Suprapubic skin (tissue), 4 donors: ENCODE data around the gene OMG. TPM values are rescaled to one million over a fixed set of nuclear protein-coding genes. Genes with fewer than 3 reads are reported as not detected.

Experiments used
- DNase-seq, 2 donors: peaks; one replicate each; pipeline ENCODE4 v3.0.0-alpha.2; 2019; ENCODE audit warnings: low spot score in 2 of 2
- H3K27ac ChIP-seq: fragments of 200-600 bp; sonication (generic); one replicate; pipeline ENCODE4 v1.5.1; 2019
- H3K27me3 ChIP-seq: fragments of 200-600 bp; sonication (generic); one replicate; pipeline ENCODE4 v1.5.1; 2019
- H3K36me3 ChIP-seq: fragments of 200-600 bp; sonication (generic); one replicate; pipeline ENCODE4 v1.5.1; 2019
- H3K4me1 ChIP-seq: fragments of 200-600 bp; sonication (generic); one replicate; pipeline ENCODE4 v1.5.1; 2019
- H3K4me3 ChIP-seq: fragments of 200-600 bp; sonication (generic); one replicate; pipeline ENCODE4 v1.5.1; 2019; ENCODE audit warnings: mild to moderate bottlenecking
- H3K9me3 ChIP-seq: fragments of 200-600 bp; sonication (generic); one replicate; pipeline ENCODE4 v1.5.1; 2019
- CTCF ChIP-seq, 2 donors: fragments of 200-600 bp in 1 of 2; fragments of 450-650 bp in 1 of 2; sonication (generic) in 1 of 2; IDR thresholded peaks; one replicate each; pipeline ENCODE4 v1.5.1; 2016 to 2019; ENCODE audit warnings: antibody characterized with exemption in 2 of 2, mild to moderate bottlenecking in 1 of 2, moderate library complexity in 1 of 2
- EP300 ChIP-seq: sonication (generic); formaldehyde crosslinking; IDR thresholded peaks from one replicate; pipeline ENCODE4 v1.6.1; 2017; ENCODE audit warnings: antibody characterized with exemption
- POLR2A ChIP-seq, 2 donors: fragments of 450-650 bp; IDR thresholded peaks; one replicate each; pipeline ENCODE4 v1.6.1; 2017; ENCODE audit warnings: antibody characterized with exemption in 2 of 2, mild to moderate bottlenecking in 2 of 2, moderate library complexity in 2 of 2
- POLR2AphosphoS5 ChIP-seq, 3 donors: sonication (generic); formaldehyde crosslinking; IDR thresholded peaks; one replicate each; pipeline ENCODE4 v1.6.1; 2017; ENCODE audit warnings: antibody characterized with exemption in 3 of 3
- WGBS: methylation state at CpG from one replicate; pipeline ENCODE4 v1.1.5; 2018; 5-methylcytosine and 5-hydroxymethylcytosine counted together
- total RNA-seq, 4 donors: library from RNA; depleted of rRNA; stranded (reverse); fragments of >200 nt; gene quantifications; one replicate each; pipeline ENCODE4 v1.1.0, GENCODE V29; 2016

The OMG gene
- total RNA-seq, 4 donors from 2014 or later, result not detected

GRCh38 chr17:31307640-31308039 lies 10.6 kb upstream of the OMG start:
- no peaks in the 10 kb centered on the region for H3K9me3 ChIP-seq
- no peak for DNase-seq
- H3K27me3 ChIP-seq, result no peaks in the 10 kb centered on the region
- no peaks in the 10 kb centered on the region for H3K4me1 ChIP-seq
- H3K36me3 ChIP-seq, result peaks cover 3% of the 10 kb centered on the region
- no peak overlapping the region for H3K27ac ChIP-seq
- 92% methylated on average over 1 of the region's 1 CpG for WGBS
- TF ChIP-seq EP300 (no peak), CTCF (IDR thresholded peaks at IDR 0.05) (no peak), POLR2A (IDR thresholded peaks at IDR 0.05) (no peak), POLR2AphosphoS5 (IDR thresholded peaks at IDR 0.05) (no peak)
- no peak overlapping the region for H3K4me3 ChIP-seq

GRCh38 chr17:31299624-31300023 lies 2.6 kb upstream of the OMG start:
- DNase-seq, result no peak
- no peak overlapping the region for H3K27ac ChIP-seq
- H3K9me3 ChIP-seq, result no peaks in the 10 kb centered on the region
- peaks cover 3% of the 10 kb centered on the region for H3K4me1 ChIP-seq
- H3K36me3 ChIP-seq, result peaks cover 1% of the 10 kb centered on the region
- no peaks in the 10 kb centered on the region for H3K27me3 ChIP-seq
- TF ChIP-seq POLR2A (IDR thresholded peaks at IDR 0.05), result no peak
- no peak for TF ChIP-seq CTCF (IDR thresholded peaks at IDR 0.05)
- no peak for TF ChIP-seq EP300
- TF ChIP-seq POLR2AphosphoS5 (IDR thresholded peaks at IDR 0.05), result no peak
- H3K4me3 ChIP-seq, result no peak overlapping the region

GRCh38 chr17:31296142-31296541 lies 897 bp downstream of the OMG start:
- H3K9me3 ChIP-seq, result no peaks in the 10 kb centered on the region
- peaks cover 3% of the 10 kb centered on the region for H3K4me1 ChIP-seq
- H3K27ac ChIP-seq, result no peak overlapping the region
- no peak for DNase-seq
- H3K36me3 ChIP-seq, result no peaks in the 10 kb centered on the region
- TF ChIP-seq CTCF (IDR thresholded peaks at IDR 0.05) (no peak), EP300 (no peak), POLR2A (IDR thresholded peaks at IDR 0.05) (no peak), POLR2AphosphoS5 (IDR thresholded peaks at IDR 0.05) (no peak)
- no peak overlapping the region for H3K4me3 ChIP-seq
- 89% methylated on average over 2 of the region's 2 CpGs for WGBS
- no peaks in the 10 kb centered on the region for H3K27me3 ChIP-seq

- Histone ChIP-seq H3K36me3 (no peaks in the 10 kb centered on the region), H3K27ac (no peak overlapping the region), H3K27me3 (no peaks in the 10 kb centered on the region), H3K9me3 (no peaks in the 10 kb centered on the region), H3K4me1 (peaks cover 3% of the 10 kb centered on the region), H3K4me3 (no peak overlapping the region)
- no peak for DNase-seq
- TF ChIP-seq POLR2AphosphoS5 (IDR thresholded peaks at IDR 0.05), result no peak
- TF ChIP-seq CTCF (IDR thresholded peaks at IDR 0.05), result no peak
- TF ChIP-seq POLR2A (IDR thresholded peaks at IDR 0.05), result no peak
- no peak for TF ChIP-seq EP300
- 76% methylated on average over 1 of the region's 1 CpG for WGBS
Observed at GRCh38 chr17:31295489-31295871, 1.6 kb downstream of the OMG start.

GRCh38 chr17:31294820-31295488 lies 2.1 kb downstream of the OMG start:
- WGBS, result 86% methylated on average over 3 of the region's 3 CpGs
- Histone ChIP-seq H3K27ac (no peak overlapping the region), H3K4me1 (peaks cover 3% of the 10 kb centered on the region), H3K27me3 (no peaks in the 10 kb centered on the region), H3K9me3 (no peaks in the 10 kb centered on the region), H3K4me3 (no peak overlapping the region), H3K36me3 (no peaks in the 10 kb centered on the region)
- no peak for TF ChIP-seq POLR2A (IDR thresholded peaks at IDR 0.05)
- no peak for TF ChIP-seq CTCF (IDR thresholded peaks at IDR 0.05)
- no peak for TF ChIP-seq EP300
- TF ChIP-seq POLR2AphosphoS5 (IDR thresholded peaks at IDR 0.05), result no peak
- DNase-seq, result no peak
